Endothelial cell of umbilical vein (primary cell): Measurements from ENCODE around the gene MTG1.

Experiments
- CTCF ChIP-seq, 2 donors: IDR thresholded peaks; 1 replicate in 1 of 2; 2 replicates in 1 of 2; pipeline ENCODE4 v1.5.1; 2011; ENCODE audit warnings: low read length in 2 of 2, mild to moderate bottlenecking in 2 of 2, moderate library complexity in 2 of 2, control low read depth in 1 of 2, inconsistent platforms in 1 of 2, low read depth in 1 of 2; ENCODE audit not compliant: insufficient read depth in 1 of 2; ENCODE audit errors: extremely low read depth in 1 of 2
- EZH2 ChIP-seq: IDR thresholded peaks from 2 replicates; pipeline ENCODE4 v1.6.1; 2012; ENCODE audit warnings: borderline replicate concordance, low read depth, mild to moderate bottlenecking, moderate library complexity, low read length, inconsistent platforms; ENCODE audit not compliant: severe bottlenecking
- MYC ChIP-seq: IDR thresholded peaks from one replicate; pipeline ENCODE4 v1.6.1; 2011; ENCODE audit warnings: mild to moderate bottlenecking, low read depth, low read length

- TF ChIP-seq EZH2 = no peak
- no peak for TF ChIP-seq CTCF (IDR thresholded peaks at IDR 0.05; ENCODE audit: extremely low read depth in 1 of 2, insufficient read depth in 1 of 2, low read depth in 1 of 2, low read length in 2 of 2)
- no peak for TF ChIP-seq MYC
Observed at GRCh38 chr10:133358925-133359310, 35.0 kb upstream of the MTG1 start.
